ENCODE results near the gene PDHX.
"Not testable (repeated sequence)": the region's sequence is repeated elsewhere in the genome, so short reads cannot be mapped to it uniquely, and the experiment has no call there.

PDHX gene

DNA sequence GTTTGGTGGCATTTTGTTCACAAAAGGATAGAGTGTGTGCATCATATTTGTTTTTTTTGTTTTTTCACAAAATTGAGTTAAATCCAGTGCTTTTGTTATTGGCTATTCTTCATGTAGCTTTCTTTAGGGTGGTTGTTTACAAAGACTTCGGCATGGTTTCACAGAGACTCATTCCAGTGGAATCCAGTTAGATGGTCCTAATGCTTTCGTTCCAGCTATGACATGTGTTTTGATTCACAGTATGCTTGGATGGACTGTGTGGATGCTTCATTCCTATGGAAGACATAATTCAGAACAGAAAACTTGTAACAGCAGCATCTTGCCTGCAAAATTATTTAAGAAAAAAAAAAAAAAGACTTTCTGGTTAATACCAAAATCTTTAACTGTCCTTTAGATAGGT lies 97.9 kb downstream of the PDHX start:
- no peaks in the 10 kb centered on the region for H3K9me3 Mint-ChIP-seq
- no peak overlapping the region for H3K27ac Mint-ChIP-seq
- H3K4me3 Mint-ChIP-seq: no peak overlapping the region
- peaks cover 23% of the 10 kb centered on the region for H3K4me1 Mint-ChIP-seq (ENCODE audit: low read depth)
- intact Hi-C loops (cut with micrococcal nuclease): no loop called here
- H3K27me3 Mint-ChIP-seq: no peaks in the 10 kb centered on the region
- no peaks in the 10 kb centered on the region for H3K36me3 Mint-ChIP-seq (ENCODE audit: low read depth)

- Mint-ChIP-seq H3K27me3 (no peaks in the 10 kb centered on the region), H3K27ac (no peak overlapping the region), H3K4me3 (no peak overlapping the region), H3K36me3 (ENCODE audit: low read depth) (no peaks in the 10 kb centered on the region), H3K4me1 (ENCODE audit: low read depth) (peaks cover 19% of the 10 kb centered on the region), H3K9me3 (no peaks in the 10 kb centered on the region)
- intact Hi-C loops (cut with micrococcal nuclease): no loop called here
Observed at GRCh38 chr11:35015621-35016387, 99.4 kb downstream of the PDHX start.

GRCh38 chr11:35016916-35017315 lies 100.5 kb downstream of the PDHX start:
- H3K9me3 Mint-ChIP-seq: peaks cover 5% of the 10 kb centered on the region
- intact Hi-C loops (cut with micrococcal nuclease): no loop called here
- peaks cover 19% of the 10 kb centered on the region for H3K4me1 Mint-ChIP-seq (ENCODE audit: low read depth)
- no peak overlapping the region for H3K4me3 Mint-ChIP-seq
- no peaks in the 10 kb centered on the region for H3K36me3 Mint-ChIP-seq (ENCODE audit: low read depth)
- no peak overlapping the region for H3K27ac Mint-ChIP-seq
- no peaks in the 10 kb centered on the region for H3K27me3 Mint-ChIP-seq

GRCh38 chr11:35017528-35018342 lies 101.3 kb downstream of the PDHX start:
- H3K4me1 Mint-ChIP-seq (ENCODE audit: low read depth): peaks cover 15% of the 10 kb centered on the region
- intact Hi-C loops (cut with micrococcal nuclease): no loop called here
- no peaks in the 10 kb centered on the region for H3K27me3 Mint-ChIP-seq
- no peaks in the 10 kb centered on the region for H3K36me3 Mint-ChIP-seq (ENCODE audit: low read depth)
- peaks cover 8% of the 10 kb centered on the region for H3K9me3 Mint-ChIP-seq
- H3K27ac Mint-ChIP-seq: no peak overlapping the region
- H3K4me3 Mint-ChIP-seq: no peak overlapping the region

GRCh38 chr11:35021589-35021988 lies 105.2 kb downstream of the PDHX start:
- intact Hi-C loops (cut with micrococcal nuclease): no loop called here
- Mint-ChIP-seq H3K9me3 (peaks cover 35% of the 10 kb centered on the region), H3K27me3 (no peaks in the 10 kb centered on the region), H3K4me3 (no peak overlapping the region), H3K36me3 (ENCODE audit: low read depth) (peaks cover 19% of the 10 kb centered on the region), H3K4me1 (ENCODE audit: low read depth) (peaks cover 21% of the 10 kb centered on the region), H3K27ac (peak overlapping the region; percentile 44)

DNA sequence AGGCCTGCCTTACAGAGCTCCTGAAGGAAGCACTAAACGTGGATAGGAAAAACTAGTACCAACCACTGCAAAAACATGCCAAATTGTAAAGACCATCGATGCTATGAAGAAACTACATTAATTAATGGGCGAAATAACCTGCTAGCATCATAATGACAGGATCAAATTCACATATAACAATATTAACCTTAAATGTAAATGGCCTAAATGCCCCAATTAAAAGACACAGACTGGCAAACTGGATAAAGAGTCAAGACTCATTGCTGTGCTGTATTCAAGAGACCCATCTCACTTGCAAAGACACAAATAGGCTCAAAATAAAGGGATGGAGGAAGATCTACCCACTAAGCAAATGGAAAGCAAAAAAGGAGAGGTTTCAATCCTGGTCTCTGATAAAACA lies 107.5 kb downstream of the PDHX start:
- Mint-ChIP-seq H3K4me1 (ENCODE audit: low read depth) (peaks cover 35% of the 10 kb centered on the region), H3K9me3 (peaks cover 35% of the 10 kb centered on the region), H3K36me3 (ENCODE audit: low read depth) (peaks cover 19% of the 10 kb centered on the region)
- H3K4me3 Mint-ChIP-seq; H3K27me3 Mint-ChIP-seq; H3K27ac Mint-ChIP-seq; intact Hi-C loops (cut with micrococcal nuclease): not testable (repeated sequence)

DNA sequence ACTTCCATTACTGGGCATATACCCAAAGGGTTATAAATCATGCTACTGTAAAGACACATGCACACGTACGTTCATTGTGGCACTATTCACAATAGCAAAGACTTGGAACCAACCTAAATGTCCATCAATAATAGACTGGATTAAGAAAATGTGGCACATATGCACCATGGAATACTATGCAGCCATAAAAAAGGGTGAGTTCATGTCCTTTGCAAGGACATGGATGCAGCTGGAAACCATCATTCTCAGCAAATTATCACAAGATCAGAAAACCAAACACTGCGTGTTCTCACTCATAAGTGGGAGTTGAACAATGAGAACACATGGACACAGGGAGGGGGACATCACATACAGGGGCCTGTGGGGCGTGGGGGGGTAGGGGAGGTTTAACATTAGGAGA lies 111.6 kb downstream of the PDHX start:
- H3K27me3 Mint-ChIP-seq; H3K4me3 Mint-ChIP-seq; intact Hi-C loops (cut with micrococcal nuclease); H3K27ac Mint-ChIP-seq: not testable (repeated sequence)
- H3K36me3 Mint-ChIP-seq (ENCODE audit: low read depth): peaks cover 17% of the 10 kb centered on the region
- H3K9me3 Mint-ChIP-seq: peaks cover 27% of the 10 kb centered on the region
- H3K4me1 Mint-ChIP-seq (ENCODE audit: low read depth): peaks cover 61% of the 10 kb centered on the region

GRCh38 chr11:35029979-35030682 lies 113.7 kb downstream of the PDHX start:
- Mint-ChIP-seq H3K27me3 (no peaks in the 10 kb centered on the region), H3K4me3 (peak overlapping the region; percentile 44), H3K9me3 (peaks cover 24% of the 10 kb centered on the region), H3K4me1 (ENCODE audit: low read depth) (peaks cover 72% of the 10 kb centered on the region), H3K36me3 (ENCODE audit: low read depth) (peaks cover 2% of the 10 kb centered on the region), H3K27ac (peak overlapping the region; percentile 94)
- intact Hi-C loops (cut with micrococcal nuclease): loop anchor here (1.0 to 2.0 kb wide), 2 partner anchors 33 to 53 kb away; no protein-coding TSS in a partner anchor

GRCh38 chr11:35030716-35031213 lies 114.3 kb downstream of the PDHX start:
- intact Hi-C loops (cut with micrococcal nuclease): loop anchor here (1.0 to 2.0 kb wide), 2 partner anchors 33 to 52 kb away; no protein-coding TSS in a partner anchor
- no peaks in the 10 kb centered on the region for H3K27me3 Mint-ChIP-seq
- H3K27ac Mint-ChIP-seq: peak overlapping the region; percentile 94
- peaks cover 28% of the 10 kb centered on the region for H3K9me3 Mint-ChIP-seq
- peaks cover 8% of the 10 kb centered on the region for H3K36me3 Mint-ChIP-seq (ENCODE audit: low read depth)
- peaks cover 78% of the 10 kb centered on the region for H3K4me1 Mint-ChIP-seq (ENCODE audit: low read depth)
- H3K4me3 Mint-ChIP-seq: peak overlapping the region; percentile 51

- intact Hi-C loops (cut with micrococcal nuclease): loop anchor here (2.0 kb wide), 1 partner anchor 51 kb away; no protein-coding TSS in a partner anchor
- H3K4me3 Mint-ChIP-seq: no peak overlapping the region
- H3K27me3 Mint-ChIP-seq: no peaks in the 10 kb centered on the region
- peaks cover 29% of the 10 kb centered on the region for H3K9me3 Mint-ChIP-seq
- H3K27ac Mint-ChIP-seq: peak overlapping the region; percentile 94
- peaks cover 8% of the 10 kb centered on the region for H3K36me3 Mint-ChIP-seq (ENCODE audit: low read depth)
- H3K4me1 Mint-ChIP-seq (ENCODE audit: low read depth): peaks cover 77% of the 10 kb centered on the region
Observed at GRCh38 chr11:35031346-35031745, 114.9 kb downstream of the PDHX start.

- Mint-ChIP-seq H3K4me3 (no peak overlapping the region), H3K9me3 (peaks cover 29% of the 10 kb centered on the region), H3K36me3 (ENCODE audit: low read depth) (peaks cover 8% of the 10 kb centered on the region), H3K27ac (peak overlapping the region; percentile 69), H3K27me3 (no peaks in the 10 kb centered on the region), H3K4me1 (ENCODE audit: low read depth) (peaks cover 77% of the 10 kb centered on the region)
- intact Hi-C loops (cut with micrococcal nuclease): loop anchor here (2.0 kb wide), 1 partner anchor 51 kb away; no protein-coding TSS in a partner anchor
Observed at GRCh38 chr11:35031867-35032266, 115.4 kb downstream of the PDHX start.

- Mint-ChIP-seq H3K36me3 (ENCODE audit: low read depth) (peaks cover 8% of the 10 kb centered on the region), H3K9me3 (peaks cover 29% of the 10 kb centered on the region), H3K27me3 (no peaks in the 10 kb centered on the region), H3K27ac (peak overlapping the region; percentile 37), H3K4me3 (no peak overlapping the region), H3K4me1 (ENCODE audit: low read depth) (peaks cover 74% of the 10 kb centered on the region)
- intact Hi-C loops (cut with micrococcal nuclease): no loop called here
Observed at GRCh38 chr11:35033011-35033410, 116.6 kb downstream of the PDHX start.

DNA sequence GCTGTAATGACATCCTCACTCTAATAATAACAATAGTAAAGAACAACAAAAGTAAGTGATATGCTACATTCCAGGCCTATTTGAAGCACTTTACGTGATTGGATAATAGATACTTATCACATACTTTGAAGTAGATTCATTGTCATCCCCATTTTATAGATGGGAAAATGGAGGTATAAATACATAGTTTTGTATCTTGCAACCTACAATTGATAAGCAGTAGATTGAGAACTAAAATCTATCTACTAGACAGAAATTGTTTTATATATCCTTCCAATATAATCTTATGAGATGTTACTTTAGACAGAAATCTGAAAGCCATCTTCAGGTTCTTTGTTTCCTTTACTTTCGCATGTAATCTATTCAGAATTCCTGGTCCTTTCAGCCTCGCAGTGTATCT lies 118.0 kb downstream of the PDHX start:
- intact Hi-C loops (cut with micrococcal nuclease): no loop called here
- peaks cover 29% of the 10 kb centered on the region for H3K9me3 Mint-ChIP-seq
- H3K27me3 Mint-ChIP-seq: no peaks in the 10 kb centered on the region
- peaks cover 8% of the 10 kb centered on the region for H3K36me3 Mint-ChIP-seq (ENCODE audit: low read depth)
- H3K4me3 Mint-ChIP-seq: no peak overlapping the region
- H3K4me1 Mint-ChIP-seq (ENCODE audit: low read depth): peaks cover 74% of the 10 kb centered on the region
- H3K27ac Mint-ChIP-seq: peak overlapping the region; percentile 37
